ENCODE data around the gene PAN3. TPM values are rescaled to one million over a fixed set of nuclear protein-coding genes. Genes with fewer than 3 reads are reported as not detected.
"Not testable (repeated sequence)": the region's sequence is repeated elsewhere in the genome, so short reads cannot be mapped to it uniquely, and the experiment has no call there.

Gene PAN3, protein sequence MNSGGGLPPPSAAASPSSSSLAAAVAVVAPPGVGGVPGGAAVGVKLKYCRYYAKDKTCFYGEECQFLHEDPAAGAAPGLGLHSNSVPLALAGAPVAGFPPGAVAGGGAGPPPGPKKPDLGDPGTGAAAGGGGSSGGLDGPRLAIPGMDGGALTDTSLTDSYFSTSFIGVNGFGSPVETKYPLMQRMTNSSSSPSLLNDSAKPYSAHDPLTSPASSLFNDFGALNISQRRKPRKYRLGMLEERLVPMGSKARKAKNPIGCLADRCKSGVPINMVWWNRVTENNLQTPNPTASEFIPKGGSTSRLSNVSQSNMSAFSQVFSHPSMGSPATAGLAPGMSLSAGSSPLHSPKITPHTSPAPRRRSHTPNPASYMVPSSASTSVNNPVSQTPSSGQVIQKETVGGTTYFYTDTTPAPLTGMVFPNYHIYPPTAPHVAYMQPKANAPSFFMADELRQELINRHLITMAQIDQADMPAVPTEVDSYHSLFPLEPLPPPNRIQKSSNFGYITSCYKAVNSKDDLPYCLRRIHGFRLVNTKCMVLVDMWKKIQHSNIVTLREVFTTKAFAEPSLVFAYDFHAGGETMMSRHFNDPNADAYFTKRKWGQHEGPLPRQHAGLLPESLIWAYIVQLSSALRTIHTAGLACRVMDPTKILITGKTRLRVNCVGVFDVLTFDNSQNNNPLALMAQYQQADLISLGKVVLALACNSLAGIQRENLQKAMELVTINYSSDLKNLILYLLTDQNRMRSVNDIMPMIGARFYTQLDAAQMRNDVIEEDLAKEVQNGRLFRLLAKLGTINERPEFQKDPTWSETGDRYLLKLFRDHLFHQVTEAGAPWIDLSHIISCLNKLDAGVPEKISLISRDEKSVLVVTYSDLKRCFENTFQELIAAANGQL
- polyA plus RNA-seq (2013, experiment 1 of 2) = 24.0 TPM
- 22.1 TPM for polyA plus RNA-seq (2013, experiment 2 of 2)

DNA sequence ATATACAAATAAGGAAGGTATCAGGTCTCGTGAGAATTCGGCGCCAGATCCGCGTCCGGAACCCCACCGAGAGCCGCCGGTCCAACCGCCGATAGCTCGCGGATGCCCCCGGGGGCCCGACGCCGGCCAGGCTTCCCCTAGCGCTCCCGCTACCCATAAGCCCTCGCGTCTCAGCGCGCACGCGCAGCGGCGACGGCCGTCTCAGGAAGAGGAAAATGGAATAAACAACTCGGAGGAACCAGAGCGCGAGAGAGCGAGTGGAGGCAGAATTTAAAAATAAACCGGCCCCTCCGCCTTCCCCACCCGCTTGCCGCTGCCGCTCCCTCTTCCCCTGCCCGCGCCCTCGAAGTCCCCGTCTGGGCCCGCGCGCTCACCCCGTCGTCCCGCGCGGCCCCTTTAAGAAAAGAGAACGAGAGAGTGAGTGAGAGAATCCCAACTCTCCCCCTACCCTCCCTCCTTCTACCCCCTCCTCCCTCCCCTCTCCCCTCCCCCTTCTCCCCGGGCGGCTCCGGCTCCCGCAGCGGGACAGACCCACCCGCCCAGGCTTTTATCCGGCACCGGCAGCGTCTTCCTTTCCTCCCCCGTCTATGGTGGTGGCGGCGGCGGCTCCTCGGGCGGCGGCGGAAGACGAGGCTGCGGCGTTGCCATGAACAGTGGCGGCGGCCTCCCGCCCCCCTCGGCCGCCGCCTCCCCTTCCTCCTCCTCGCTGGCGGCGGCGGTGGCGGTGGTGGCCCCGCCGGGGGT lies at the start of gene PAN3:
PAN3 (plus strand) TSS at position 534 of the 744 bp plus-strand sequence; CDS start at position 647, 113 bp downstream.
- Histone ChIP-seq H3K36me3 (ENCODE audit: control insufficient read depth, insufficient read depth, low read length) (no peaks in the 10 kb centered on the region), H3K27ac (ENCODE audit: low read depth, low read length, severe bottlenecking) (peak within 1 kb of the TSS; percentile 95), H3K4me3 (ENCODE audit: extremely low read depth, insufficient read depth, low read length, poor library complexity, severe bottlenecking) (peak within 1 kb of the TSS; percentile 95), H3K9me3 (ENCODE audit: control insufficient read depth, low read length) (no peaks in the 10 kb centered on the region), H3K4me1 (ENCODE audit: control insufficient read depth, insufficient read depth, low read length, poor library complexity, severe bottlenecking) (peaks cover 11% of the 10 kb centered on the region)
- WGBS, 2 experiments (ENCODE audit: insufficient coverage in 2 of 2) = 0% methylated on average over 33 to 41 of the region's 84 CpGs

DNA sequence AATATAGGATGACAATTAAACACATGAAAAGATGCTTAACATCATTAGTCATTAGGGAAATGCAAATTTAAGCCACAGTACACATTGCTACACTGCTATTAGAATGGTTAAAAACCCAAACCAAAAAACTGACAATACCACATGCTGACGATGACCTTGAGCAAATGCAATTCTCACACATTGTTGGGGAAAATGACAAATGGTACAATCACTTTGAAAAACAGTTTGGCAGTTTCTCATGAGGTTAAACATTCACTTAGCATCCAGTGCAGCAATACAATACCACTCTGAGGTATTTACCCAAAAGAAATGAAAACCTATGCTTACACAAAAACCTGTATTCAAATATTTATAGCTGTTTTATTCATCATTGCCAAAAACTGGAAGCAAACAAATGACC lies 49.3 kb upstream of the PAN3 start:
- Histone ChIP-seq H3K9me3 (ENCODE audit: control insufficient read depth, low read length) (no peaks in the 10 kb centered on the region), H3K4me3 (ENCODE audit: extremely low read depth, insufficient read depth, low read length, poor library complexity, severe bottlenecking) (no peak overlapping the region), H3K4me1 (ENCODE audit: control insufficient read depth, insufficient read depth, low read length, poor library complexity, severe bottlenecking) (no peaks in the 10 kb centered on the region), H3K36me3 (ENCODE audit: control insufficient read depth, insufficient read depth, low read length) (no peaks in the 10 kb centered on the region), H3K27ac (ENCODE audit: low read depth, low read length, severe bottlenecking) (no peak overlapping the region)
- 80 to 82% methylated on average over 1 of the region's 1 CpG for WGBS, 2 experiments (ENCODE audit: insufficient coverage in 2 of 2)

DNA sequence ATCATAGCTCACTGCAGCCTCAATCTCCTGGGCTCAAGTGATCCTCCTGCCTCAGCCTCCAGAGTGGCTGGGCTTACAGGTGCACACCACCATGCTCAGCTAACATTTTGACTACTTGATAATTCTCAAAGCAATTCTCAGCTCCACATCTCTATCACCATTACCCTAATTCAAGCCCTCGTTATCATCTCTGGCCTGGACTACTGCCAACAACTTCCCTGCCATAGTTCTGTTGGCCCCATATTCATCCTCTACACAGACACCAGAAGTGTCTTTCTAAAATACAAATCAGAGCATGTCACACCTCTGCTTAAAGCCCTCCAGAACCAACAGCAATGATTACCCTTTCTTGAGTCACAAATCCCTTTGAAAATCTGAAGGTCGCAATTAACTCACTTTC lies 45.9 kb upstream of the PAN3 start:
- H3K4me3 ChIP-seq (ENCODE audit: extremely low read depth, insufficient read depth, low read length, poor library complexity, severe bottlenecking) = no peak overlapping the region
- H3K27ac ChIP-seq (ENCODE audit: low read depth, low read length, severe bottlenecking) = no peak overlapping the region
- 88 to 100% methylated on average over 1 to 2 of the region's 2 CpGs for WGBS, 2 experiments (ENCODE audit: insufficient coverage in 2 of 2)
- no peaks in the 10 kb centered on the region for H3K4me1 ChIP-seq (ENCODE audit: control insufficient read depth, insufficient read depth, low read length, poor library complexity, severe bottlenecking)
- H3K36me3 ChIP-seq (ENCODE audit: control insufficient read depth, insufficient read depth, low read length) = no peaks in the 10 kb centered on the region
- H3K9me3 ChIP-seq (ENCODE audit: control insufficient read depth, low read length) = no peaks in the 10 kb centered on the region

DNA sequence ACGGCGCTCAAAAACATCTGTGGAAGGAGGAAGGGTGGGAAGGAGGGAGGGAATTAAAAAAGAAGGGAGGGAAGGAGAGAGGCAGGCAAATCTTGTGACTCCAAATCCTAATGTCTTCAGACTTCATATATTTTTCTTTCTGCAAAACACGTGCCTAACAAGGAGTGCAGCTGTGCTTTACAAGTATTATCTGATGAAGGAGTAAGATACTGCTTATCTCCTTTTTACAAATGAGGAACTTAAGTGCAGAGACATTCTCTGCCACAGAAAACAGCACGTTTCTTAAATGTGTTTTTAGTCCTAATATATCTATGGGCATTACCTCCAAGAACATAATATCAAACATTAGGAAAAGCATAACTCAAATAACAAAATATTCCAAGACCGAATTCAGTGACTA lies 44.5 kb upstream of the PAN3 start:
- H3K36me3 ChIP-seq (ENCODE audit: control insufficient read depth, insufficient read depth, low read length) = no peaks in the 10 kb centered on the region
- peaks cover 4% of the 10 kb centered on the region for H3K9me3 ChIP-seq (ENCODE audit: control insufficient read depth, low read length)
- H3K27ac ChIP-seq (ENCODE audit: low read depth, low read length, severe bottlenecking) = no peak overlapping the region
- 100% methylated on average over 2 of the region's 5 CpGs for WGBS, 2 experiments (ENCODE audit: insufficient coverage in 2 of 2)
- H3K4me1 ChIP-seq (ENCODE audit: control insufficient read depth, insufficient read depth, low read length, poor library complexity, severe bottlenecking) = no peaks in the 10 kb centered on the region
- no peak overlapping the region for H3K4me3 ChIP-seq (ENCODE audit: extremely low read depth, insufficient read depth, low read length, poor library complexity, severe bottlenecking)

DNA sequence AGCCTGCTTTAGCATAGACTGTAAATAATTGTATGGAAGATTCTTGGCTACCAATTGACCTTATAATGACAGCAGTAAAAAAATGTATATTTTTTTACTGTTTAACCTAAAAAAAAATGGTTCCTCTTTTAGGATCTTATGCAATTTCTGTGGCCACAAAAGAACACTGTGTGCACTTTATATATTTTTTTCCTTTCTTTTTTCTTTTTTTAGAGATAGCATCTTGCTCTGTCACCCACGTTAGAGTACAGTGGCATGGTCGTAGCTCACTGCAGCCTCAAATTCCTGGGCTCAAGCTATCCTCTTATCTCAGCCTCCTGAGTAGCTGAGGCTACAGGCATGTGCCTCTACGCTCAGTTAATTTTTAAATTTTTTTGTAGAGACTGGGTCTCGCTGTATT lies 44.0 kb upstream of the PAN3 start:
- H3K9me3 ChIP-seq (ENCODE audit: control insufficient read depth, low read length) = peaks cover 4% of the 10 kb centered on the region
- no peaks in the 10 kb centered on the region for H3K4me1 ChIP-seq (ENCODE audit: control insufficient read depth, insufficient read depth, low read length, poor library complexity, severe bottlenecking)
- H3K27ac ChIP-seq (ENCODE audit: low read depth, low read length, severe bottlenecking) = no peak overlapping the region
- WGBS, 2 experiments (ENCODE audit: insufficient coverage in 2 of 2) = 82 to 83% methylated on average over 4 of the region's 4 CpGs
- no peaks in the 10 kb centered on the region for H3K36me3 ChIP-seq (ENCODE audit: control insufficient read depth, insufficient read depth, low read length)
- no peak overlapping the region for H3K4me3 ChIP-seq (ENCODE audit: extremely low read depth, insufficient read depth, low read length, poor library complexity, severe bottlenecking)

DNA sequence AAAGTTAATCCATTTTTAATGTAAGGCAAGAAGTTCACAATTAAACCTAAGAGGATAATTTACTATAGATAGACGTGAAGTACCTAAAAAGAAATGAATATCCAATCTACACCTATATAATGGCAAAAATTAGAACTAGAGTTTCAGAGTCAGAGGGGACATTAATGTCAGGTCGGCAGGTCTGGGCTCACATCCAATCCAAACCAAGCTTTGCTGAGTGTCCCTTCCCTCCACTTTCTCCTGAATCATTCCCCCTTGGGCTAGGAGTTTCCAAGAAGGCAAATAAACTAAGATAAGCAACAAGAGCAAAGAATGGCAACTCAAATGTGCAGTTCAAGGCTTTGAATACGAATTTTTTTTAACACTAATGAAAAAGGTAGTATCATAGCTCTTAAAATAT lies 40.8 kb upstream of the PAN3 start:
- Histone ChIP-seq H3K4me3 (ENCODE audit: extremely low read depth, insufficient read depth, low read length, poor library complexity, severe bottlenecking) (no peak overlapping the region), H3K36me3 (ENCODE audit: control insufficient read depth, insufficient read depth, low read length) (no peaks in the 10 kb centered on the region), H3K9me3 (ENCODE audit: control insufficient read depth, low read length) (peaks cover 4% of the 10 kb centered on the region), H3K4me1 (ENCODE audit: control insufficient read depth, insufficient read depth, low read length, poor library complexity, severe bottlenecking) (no peaks in the 10 kb centered on the region), H3K27ac (ENCODE audit: low read depth, low read length, severe bottlenecking) (no peak overlapping the region)
- 57% methylated on average over 1 of the region's 3 CpGs for WGBS, 2 experiments (ENCODE audit: insufficient coverage in 2 of 2)

DNA sequence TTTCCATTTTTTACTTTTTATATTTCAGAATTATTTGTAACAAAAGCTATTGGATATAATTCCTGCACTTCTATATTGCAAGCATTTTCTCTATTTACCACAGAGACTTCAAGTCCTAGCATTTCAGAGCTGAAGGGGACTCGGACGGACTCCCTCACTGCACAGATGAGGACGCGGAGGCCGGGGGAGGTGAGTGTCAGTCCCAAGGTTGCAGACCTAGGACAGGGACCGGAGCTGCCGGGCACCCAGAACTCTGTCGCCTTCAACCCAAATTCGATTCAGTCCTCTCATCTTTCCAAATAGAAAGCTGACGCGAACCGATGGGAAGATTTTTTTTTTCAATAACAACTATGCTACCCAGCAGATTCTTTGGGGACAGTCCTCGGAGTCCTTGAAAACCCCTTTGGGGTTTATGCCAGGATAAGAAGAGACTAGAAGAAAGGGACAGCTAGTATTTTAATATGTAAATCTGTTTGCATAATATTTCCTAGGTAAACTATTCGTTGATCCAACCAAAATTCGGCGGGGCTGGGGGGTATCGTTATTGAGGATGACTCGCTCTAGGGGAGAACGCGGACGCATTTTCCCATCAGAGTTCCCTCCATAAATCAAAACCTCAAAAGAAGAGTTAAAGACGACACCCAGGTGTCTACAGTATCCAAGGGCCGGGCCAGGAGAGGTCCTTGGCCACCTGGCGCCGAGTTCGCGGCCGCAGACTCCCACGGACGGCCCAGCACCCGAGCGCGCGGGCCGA lies 38.8 kb upstream of the PAN3 start:
- Histone ChIP-seq H3K9me3 (ENCODE audit: control insufficient read depth, low read length) (peaks cover 4% of the 10 kb centered on the region), H3K4me3 (ENCODE audit: extremely low read depth, insufficient read depth, low read length, poor library complexity, severe bottlenecking) (peak overlapping the region; percentile 35), H3K36me3 (ENCODE audit: control insufficient read depth, insufficient read depth, low read length) (no peaks in the 10 kb centered on the region), H3K27ac (ENCODE audit: low read depth, low read length, severe bottlenecking) (no peak overlapping the region), H3K4me1 (ENCODE audit: control insufficient read depth, insufficient read depth, low read length, poor library complexity, severe bottlenecking) (no peaks in the 10 kb centered on the region)
- 1 to 7% methylated on average over 14 to 20 of the region's 35 CpGs for WGBS, 2 experiments (ENCODE audit: insufficient coverage in 2 of 2)

DNA sequence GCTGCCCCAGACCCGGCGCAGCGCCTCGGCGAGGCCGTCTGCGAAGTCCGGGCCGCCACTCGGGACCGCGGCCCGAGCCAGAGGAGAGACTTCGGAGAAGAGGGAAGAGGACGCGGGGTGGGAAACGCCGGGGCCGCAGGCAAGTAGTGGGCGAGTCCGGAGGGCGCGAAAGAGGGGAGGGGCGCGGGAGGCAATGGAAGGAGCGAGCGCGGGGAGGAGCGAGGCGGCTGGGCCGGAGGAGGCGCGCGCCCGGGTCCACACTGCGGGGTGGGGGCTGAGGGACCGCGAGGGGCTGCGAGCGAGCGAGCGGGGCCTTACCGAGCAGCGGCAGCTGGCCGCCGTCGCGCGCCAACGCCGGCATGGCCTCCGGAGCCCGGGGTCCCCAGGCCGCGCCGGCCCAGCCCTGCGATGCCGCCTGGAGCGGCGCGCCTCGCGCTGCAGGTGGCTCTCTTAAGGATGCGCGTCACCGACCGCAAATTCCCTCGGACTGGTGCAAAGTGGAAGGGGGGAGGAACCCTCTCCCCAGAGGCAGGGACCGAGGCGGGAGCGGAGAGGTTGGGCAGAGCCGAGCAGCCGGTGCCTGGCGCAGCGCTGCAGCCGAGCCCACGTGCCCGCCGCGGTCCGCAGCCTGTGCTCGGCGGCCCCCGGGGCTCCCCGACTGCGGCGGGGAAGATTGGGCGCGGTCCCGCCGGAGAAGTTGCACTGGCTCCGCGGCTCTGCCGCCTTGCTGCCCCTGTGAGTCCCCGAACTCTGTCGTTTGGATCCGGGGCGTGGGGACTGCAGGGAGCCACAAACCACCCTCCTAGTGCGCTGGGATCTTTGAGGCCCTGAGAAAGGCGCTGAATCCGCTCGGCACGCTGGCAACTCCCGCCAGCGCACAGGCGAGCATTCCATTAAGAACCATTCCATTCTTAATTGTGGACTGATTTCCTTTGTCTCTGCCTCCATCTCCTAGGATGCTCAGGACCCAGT lies 37.9 kb upstream of the PAN3 start, which contains the start of gene FLT3:
FLT3 (minus strand) TSS at position 427 of the 972 bp plus-strand sequence; CDS start at position 361, 66 bp downstream.
- Histone ChIP-seq H3K36me3 (ENCODE audit: control insufficient read depth, insufficient read depth, low read length) (no peaks in the 10 kb centered on the region), H3K27ac (ENCODE audit: low read depth, low read length, severe bottlenecking) (no peak within 1 kb of the TSS), H3K9me3 (ENCODE audit: control insufficient read depth, low read length) (peaks cover 4% of the 10 kb centered on the region), H3K4me3 (ENCODE audit: extremely low read depth, insufficient read depth, low read length, poor library complexity, severe bottlenecking) (peak within 1 kb of the TSS; percentile 35), H3K4me1 (ENCODE audit: control insufficient read depth, insufficient read depth, low read length, poor library complexity, severe bottlenecking) (no peaks in the 10 kb centered on the region)
- 0 to 1% methylated on average over 72 to 91 of the region's 106 CpGs for WGBS, 2 experiments (ENCODE audit: insufficient coverage in 2 of 2)

DNA sequence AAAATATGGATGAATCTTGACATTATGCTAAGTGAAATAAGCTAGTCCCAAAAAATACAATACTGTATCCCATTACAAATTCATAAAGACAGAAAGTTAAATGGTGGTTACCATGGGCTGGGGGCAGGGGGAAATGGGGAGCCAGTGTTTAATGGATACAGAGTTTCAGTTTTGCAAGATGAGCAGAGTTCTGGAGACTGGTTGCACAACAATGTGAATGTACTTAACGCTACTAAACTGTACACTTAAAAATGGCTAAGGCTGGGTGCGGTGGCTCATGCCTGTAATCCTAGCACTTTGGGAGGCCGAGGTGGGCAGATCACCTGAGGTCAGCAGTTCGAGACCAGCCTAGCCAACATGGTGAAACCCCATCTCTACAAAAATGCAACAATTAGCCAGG lies 36.5 kb upstream of the PAN3 start:
- H3K36me3 ChIP-seq (ENCODE audit: control insufficient read depth, insufficient read depth, low read length); H3K27ac ChIP-seq (ENCODE audit: low read depth, low read length, severe bottlenecking); H3K9me3 ChIP-seq (ENCODE audit: control insufficient read depth, low read length); H3K4me1 ChIP-seq (ENCODE audit: control insufficient read depth, insufficient read depth, low read length, poor library complexity, severe bottlenecking); H3K4me3 ChIP-seq (ENCODE audit: extremely low read depth, insufficient read depth, low read length, poor library complexity, severe bottlenecking): not testable (repeated sequence)
- 94 to 95% methylated on average over 4 of the region's 4 CpGs for WGBS, 2 experiments (ENCODE audit: insufficient coverage in 2 of 2)
